H1 (cell line): ENCODE measurements around the gene SPOP. TPM values are rescaled to one million over a fixed set of nuclear protein-coding genes. Genes with fewer than 3 reads are reported as not detected.

Source experiments
- CTCF ChIA-PET: fragments of 300-600 bp; sonication (Branson Sonifier 250); formaldehyde crosslinking; loops from one replicate; lab custom pipeline; 2021; ENCODE audit not compliant: partially characterized antibody; lab: Charles Lee
- POLR2A ChIA-PET: fragments of 300-600 bp; sonication (Branson Sonifier 250); formaldehyde crosslinking; loops from one replicate; lab custom pipeline; 2021; ENCODE audit warnings: inconsistent platforms; ENCODE audit not compliant: partially characterized antibody; lab: Charles Lee
- DNase-seq, 2 experiments: peaks; one replicate each; pipeline versions ENCODE4 v3.0.0 to v3.0.0-alpha.2; 2010 to 2022; ENCODE audit warnings: low spot score in 2 of 2, low read depth in 1 of 2, mixed read lengths in 1 of 2
- FAIRE-seq: peaks from 2 replicates; lab custom pipeline; 2011; peaks lifted over from hg19 to GRCh38; lab: Jason Lieb, UNC
- H2AFZ ChIP-seq: 2 replicates; pipeline ENCODE4 v1.8.1; 2012; ENCODE audit warnings: low read length, inconsistent platforms
- H2AK5ac ChIP-seq: 2 replicates; pipeline ENCODE4 v1.6.1; 2013; ENCODE audit warnings: low read depth, low read length
- H2BK120ac ChIP-seq: replicated peaks from 2 replicates; pipeline ENCODE3; 2013; ENCODE audit warnings: low read depth, low read length, inconsistent platforms
- H2BK12ac ChIP-seq: 2 replicates; pipeline ENCODE4 v1.6.1; 2013; ENCODE audit warnings: low read depth, low read length
- H2BK15ac ChIP-seq: 2 replicates; pipeline ENCODE4 v1.6.1; 2013; ENCODE audit warnings: low read length
- H2BK20ac ChIP-seq: 2 replicates; pipeline ENCODE4 v1.6.1; 2013; ENCODE audit warnings: low read length
- H2BK5ac ChIP-seq: 2 replicates; pipeline ENCODE4 v1.6.1; 2013; ENCODE audit warnings: low read depth, low read length
- H3K14ac ChIP-seq: 2 replicates; pipeline ENCODE4 v1.6.1; 2013; ENCODE audit warnings: inconsistent platforms; ENCODE audit not compliant: insufficient read length
- H3K18ac ChIP-seq: 2 replicates; pipeline ENCODE4 v1.6.1; 2013; ENCODE audit warnings: low read length; ENCODE audit errors: extremely low read depth
- H3K23ac ChIP-seq: 2 replicates; pipeline ENCODE4 v1.6.1; 2013; ENCODE audit warnings: inconsistent platforms; ENCODE audit not compliant: insufficient read length
- H3K23me2 ChIP-seq: 2 replicates; pipeline ENCODE4 v1.6.1; 2013; ENCODE audit warnings: low read depth, low read length
- H3K27ac ChIP-seq: 2 replicates; pipeline ENCODE4 v1.6.1; 2011; ENCODE audit warnings: low read depth, low read length, inconsistent platforms
- H3K27me3 ChIP-seq, 4 experiments: replicated peaks in 1 of 4; 1 replicate in 1 of 4; 2 replicates in 3 of 4; pipeline versions ENCODE4 v1.6.1 to v1.8.1; 2011 to 2013; ENCODE audit warnings: low read length in 3 of 4, mild to moderate bottlenecking in 3 of 4, inconsistent platforms in 2 of 4, mixed read lengths in 2 of 4, moderate library complexity in 1 of 4; ENCODE audit not compliant: control insufficient read depth in 3 of 4, insufficient read depth in 3 of 4; ENCODE audit errors: extremely low read depth in 1 of 4
- H3K36me3 ChIP-seq, 4 experiments: 2 replicates each; pipeline versions ENCODE4 v1.6.1 to v1.8.1; 2011 to 2013; ENCODE audit warnings: mild to moderate bottlenecking in 4 of 4, low read length in 3 of 4, moderate library complexity in 2 of 4, control low read depth in 1 of 4, inconsistent platforms in 1 of 4; ENCODE audit not compliant: insufficient read depth in 4 of 4, control insufficient read depth in 2 of 4
- H3K4ac ChIP-seq: replicated peaks from 2 replicates; pipeline ENCODE3; 2013; ENCODE audit warnings: low read length, low read depth, mixed read lengths, inconsistent platforms; ENCODE audit not compliant: insufficient read length
- H3K4me1 ChIP-seq, 4 experiments: replicated peaks in 1 of 4; 1 replicate in 1 of 4; 2 replicates in 3 of 4; pipeline versions ENCODE4 v1.6.1 to v1.8.1; 2011 to 2013; ENCODE audit warnings: low read length in 3 of 4, inconsistent platforms in 2 of 4, mixed read lengths in 1 of 4; ENCODE audit not compliant: insufficient read depth in 4 of 4, control insufficient read depth in 3 of 4
- H3K4me2 ChIP-seq, 2 experiments: 2 replicates each; pipeline versions ENCODE4 v1.6.1 to v1.8.1; 2011 to 2013; ENCODE audit warnings: low read depth in 2 of 2, low read length in 2 of 2, control low read depth in 1 of 2, inconsistent platforms in 1 of 2, mild to moderate bottlenecking in 1 of 2; ENCODE audit not compliant: insufficient read depth in 1 of 2
- H3K4me3 ChIP-seq, 4 experiments: fragments of 200-600, 300-600 bp in 1 of 4; sonication (generic), shearing (Covaris generic), sonication (Bioruptor Twin) in 1 of 4; 2 replicates each; pipeline versions ENCODE4 v1.5.1 to v1.8.1; 2011 to 2016; ENCODE audit warnings: low read length in 4 of 4, low read depth in 3 of 4, control low read depth in 2 of 4, inconsistent platforms in 2 of 4, mild to moderate bottlenecking in 2 of 4, mixed read lengths in 1 of 4, moderate library complexity in 1 of 4; ENCODE audit not compliant: insufficient read depth in 2 of 4; ENCODE audit errors: extremely low read depth in 1 of 4
- H3K56ac ChIP-seq: replicated peaks from 2 replicates; pipeline ENCODE3; 2013; ENCODE audit warnings: low read depth, mild to moderate bottlenecking, mixed read lengths, low read length, inconsistent platforms; ENCODE audit not compliant: insufficient read length
- H3K79me1 ChIP-seq: 2 replicates; pipeline ENCODE4 v1.6.1; 2013; ENCODE audit warnings: low read depth, low read length, control low read depth
- H3K79me2 ChIP-seq, 2 experiments: 2 replicates each; pipeline versions ENCODE4 v1.6.1 to v1.8.1; 2012 to 2013; ENCODE audit warnings: low read length in 2 of 2, mild to moderate bottlenecking in 2 of 2, inconsistent platforms in 1 of 2; ENCODE audit not compliant: insufficient read depth in 2 of 2, control insufficient read depth in 1 of 2
- H3K9ac ChIP-seq, 4 experiments: replicated peaks in 1 of 4; 1 replicate in 1 of 4; 2 replicates in 3 of 4; pipeline versions ENCODE4 v1.6.1 to v1.8.1; 2011 to 2013; ENCODE audit warnings: low read depth in 3 of 4, low read length in 3 of 4, control low read depth in 2 of 4, mild to moderate bottlenecking in 2 of 4, moderate library complexity in 2 of 4, inconsistent platforms in 1 of 4; ENCODE audit errors: extremely low read depth in 1 of 4
- H3K9me3 ChIP-seq, 2 experiments: 2 replicates each; pipeline versions ENCODE4 v1.6.1 to v1.8.1; 2012 to 2013; ENCODE audit warnings: mild to moderate bottlenecking in 2 of 2, moderate library complexity in 2 of 2, control low read depth in 1 of 2, inconsistent platforms in 1 of 2, low read depth in 1 of 2, low read length in 1 of 2, mixed read lengths in 1 of 2; ENCODE audit not compliant: insufficient read depth in 2 of 2
- H4K20me1 ChIP-seq, 2 experiments: replicated peaks in 1 of 2; 2 replicates each; pipeline versions ENCODE3 to v1.8.1; 2011 to 2013; ENCODE audit warnings: inconsistent platforms in 2 of 2, low read length in 2 of 2, mild to moderate bottlenecking in 1 of 2; ENCODE audit not compliant: insufficient read depth in 2 of 2, control insufficient read depth in 1 of 2
- H4K5ac ChIP-seq: 2 replicates; pipeline ENCODE4 v1.6.1; 2013; ENCODE audit warnings: low read length, low read depth, mixed read lengths, inconsistent platforms; ENCODE audit not compliant: insufficient read length
- H4K8ac ChIP-seq: 2 replicates; pipeline ENCODE4 v1.8.0; 2013; ENCODE audit warnings: mild to moderate bottlenecking, moderate library complexity, low read length, inconsistent platforms; ENCODE audit not compliant: insufficient read depth; ENCODE audit errors: extremely low read depth
- H4K91ac ChIP-seq: replicated peaks from 2 replicates; pipeline ENCODE3; 2013; ENCODE audit warnings: low read length, mixed read lengths, inconsistent platforms; ENCODE audit not compliant: insufficient read length
- EZH2 ChIP-seq: fragments of 200-600 bp; sonication (generic); IDR thresholded peaks from 2 replicates; pipeline ENCODE4 v1.7.1; 2012; ENCODE audit warnings: low read depth, mild to moderate bottlenecking, moderate library complexity, low read length, inconsistent platforms; ENCODE audit not compliant: severe bottlenecking
- HDAC2 ChIP-seq, 2 experiments: fragments of 300-600 bp in 1 of 2; sonication (generic) in 1 of 2; IDR thresholded peaks; 2 replicates each; pipeline ENCODE4 v1.6.1; 2011 to 2012; ENCODE audit warnings: low read depth in 2 of 2, low read length in 2 of 2, mild to moderate bottlenecking in 2 of 2, moderate library complexity in 2 of 2, borderline replicate concordance in 1 of 2, inconsistent platforms in 1 of 2
- PHF8 ChIP-seq: fragments of 200-600 bp; sonication (generic); conservative IDR thresholded peaks from 2 replicates; pipeline ENCODE4 v1.7.1; 2012; ENCODE audit warnings: low read depth, mild to moderate bottlenecking, inconsistent platforms, low read length, moderate library complexity
- POU5F1 ChIP-seq: IDR thresholded peaks from 2 replicates; pipeline ENCODE4 v1.6.1; 2011; ENCODE audit warnings: low read depth, mild to moderate bottlenecking, low read length, moderate library complexity
- RFX5 ChIP-seq: IDR thresholded peaks from 2 replicates; pipeline ENCODE4 v1.6.1; 2011; ENCODE audit warnings: low read depth, low read length, improper control_type of control experiment, borderline replicate concordance
- TCF12 ChIP-seq: IDR thresholded peaks from 2 replicates; pipeline ENCODE4 v1.6.1; 2011; ENCODE audit warnings: low read depth, mild to moderate bottlenecking, low read length
- WGBS, 2 experiments: shearing (Covaris generic) in 1 of 2; methylation state at CpG; one replicate each; pipeline versions ENCODE4 v1.1.6 to v1.1.7; 2013 to 2015; ENCODE audit warnings: low lambda C conversion rate in 2 of 2, mixed read lengths in 2 of 2, inconsistent platforms in 1 of 2, low coverage in 1 of 2, missing lambda C conversion rate in 1 of 2; ENCODE audit not compliant: insufficient replicate concordance in 2 of 2, insufficient coverage in 1 of 2, insufficient read length in 1 of 2; ENCODE audit errors: extremely low coverage in 1 of 2, missing lambda C conversion rate in 1 of 2; 5-methylcytosine and 5-hydroxymethylcytosine counted together
- polyA plus RNA-seq, 7 experiments: library from polyadenylated mRNA; depleted of rRNA in 3 of 7; stranded (reverse) in 5 of 7; unstranded in 2 of 7; fragments of >200 nt in 5 of 7; fragments of 200-250 nt in 2 of 7; gene quantifications; 1 replicate in 5 of 7; 2 replicates in 1 of 7; 4 replicates in 1 of 7; pipeline versions ENCODE4 v1.2.1 to v1.2.3, GENCODE V29; 2011 to 2013; ENCODE audit warnings: missing spikeins in 2 of 7, mixed read lengths in 2 of 7
- total RNA-seq: library from RNA; stranded (reverse); fragmentation: NEBNext Ultra II Directional; extraction: Animal tissue kit (Norgen Biotek cat#: 25700); gene quantifications from 2 replicates; pipeline ENCODE4 v1.2.1, GENCODE V29; 2021
- TF ChIP-seq, protein P1 (sequence below): IDR thresholded peaks from 2 replicates; pipeline ENCODE4 v1.6.1; 2012; ENCODE audit warnings: low read length, inconsistent platforms
- TF ChIP-seq, protein P2 (sequence below), 3 experiments: IDR thresholded peaks; 1 replicate in 2 of 3; 2 replicates in 1 of 3; pipeline versions ENCODE4 v1.5.1 to v1.6.1; 2011; ENCODE audit warnings: low read length in 3 of 3, mild to moderate bottlenecking in 3 of 3, inconsistent platforms in 2 of 3, low read depth in 1 of 3, moderate library complexity in 1 of 3; ENCODE audit not compliant: insufficient read depth in 1 of 3; ENCODE audit errors: control extremely low read depth in 1 of 3

SPOP gene
- total and polyA plus RNA-seq, 2 of the 8 experiments (the other 6 are each of a cell fraction or from before 2014, with no cell fraction given) = 13.3 to 25.6 TPM

DNA sequence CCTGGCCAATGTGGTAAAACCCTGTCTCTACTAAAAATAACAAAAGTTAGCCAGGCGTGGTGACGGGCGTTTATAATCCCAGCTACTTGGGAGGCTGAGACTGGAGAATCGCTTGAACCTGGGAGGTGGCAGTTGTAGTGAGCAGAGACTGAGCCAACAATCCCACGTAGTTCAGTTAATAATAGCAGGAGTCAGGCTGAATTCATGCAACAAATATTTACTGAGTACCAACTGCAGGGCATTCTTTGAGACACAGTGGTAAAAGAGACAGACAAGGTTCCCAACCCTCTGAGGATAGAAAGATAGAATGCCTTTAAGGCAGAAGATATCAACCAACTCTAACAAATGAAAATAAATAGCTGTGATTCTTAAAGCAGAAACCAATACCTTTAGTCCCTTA is 39.1 kb downstream of the SPOP start:
- ChIA-PET POLR2A (no interaction called here), CTCF (interaction anchor here (0.6 to 1.9 kb wide), 2 partner anchors 82 to 791 kb away, joined by 3 to 6 read pairs; no protein-coding TSS in a partner anchor)
- Histone ChIP-seq H3K4ac (no peak overlapping the region), H3K27me3 (no peaks in the 10 kb centered on the region), H3K18ac (no peak overlapping the region), H2BK15ac (no peak overlapping the region), H4K91ac (no peak overlapping the region), H4K8ac (no peak overlapping the region), H2BK5ac (no peak overlapping the region), H3K9me3 (no peaks in the 10 kb centered on the region), H2BK20ac (no peak overlapping the region), H2AK5ac (no peak overlapping the region), H3K27ac (no peak overlapping the region), H3K14ac (no peak overlapping the region), H3K79me1 (no peaks in the 10 kb centered on the region), H4K20me1 (peaks cover 0 to 2% of the 10 kb centered on the region in 2 experiments), H3K23ac (no peak overlapping the region), H3K9ac (no peak overlapping the region), H3K56ac (no peak overlapping the region), H2BK12ac (no peak overlapping the region), H2AFZ (no peak overlapping the region), H4K5ac (no peak overlapping the region), H3K36me3 (peaks cover 0 to 4% (median 0%) of the 10 kb centered on the region in 4 experiments; a peak in 1 of 8 replicates), H2BK120ac (no peak overlapping the region), H3K79me2 (peaks cover 0 to 33% of the 10 kb centered on the region in 2 experiments; a peak in 2 of 4 replicates), H3K23me2 (0 out of 2 replicates have a peak, but pooled peaks cover 2% of the 10 kb centered on the region), H3K4me3 (no peak overlapping the region), H3K4me2 (no peak overlapping the region), H3K4me1 (peaks cover 0 to 8% (median 1%) of the 10 kb centered on the region in 4 experiments; a peak in 2 of 7 replicates)
- DNase-seq (no peak), FAIRE-seq (no peak)
- 94% methylated on average over 5 of the region's 5 CpGs; no CpG with 5 or more reads in 1 of the 2 experiments for WGBS, 2 experiments
- TF ChIP-seq, protein P1, sequence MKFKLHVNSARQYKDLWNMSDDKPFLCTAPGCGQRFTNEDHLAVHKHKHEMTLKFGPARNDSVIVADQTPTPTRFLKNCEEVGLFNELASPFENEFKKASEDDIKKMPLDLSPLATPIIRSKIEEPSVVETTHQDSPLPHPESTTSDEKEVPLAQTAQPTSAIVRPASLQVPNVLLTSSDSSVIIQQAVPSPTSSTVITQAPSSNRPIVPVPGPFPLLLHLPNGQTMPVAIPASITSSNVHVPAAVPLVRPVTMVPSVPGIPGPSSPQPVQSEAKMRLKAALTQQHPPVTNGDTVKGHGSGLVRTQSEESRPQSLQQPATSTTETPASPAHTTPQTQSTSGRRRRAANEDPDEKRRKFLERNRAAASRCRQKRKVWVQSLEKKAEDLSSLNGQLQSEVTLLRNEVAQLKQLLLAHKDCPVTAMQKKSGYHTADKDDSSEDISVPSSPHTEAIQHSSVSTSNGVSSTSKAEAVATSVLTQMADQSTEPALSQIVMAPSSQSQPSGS = no peak
- TF ChIP-seq, protein P2, sequence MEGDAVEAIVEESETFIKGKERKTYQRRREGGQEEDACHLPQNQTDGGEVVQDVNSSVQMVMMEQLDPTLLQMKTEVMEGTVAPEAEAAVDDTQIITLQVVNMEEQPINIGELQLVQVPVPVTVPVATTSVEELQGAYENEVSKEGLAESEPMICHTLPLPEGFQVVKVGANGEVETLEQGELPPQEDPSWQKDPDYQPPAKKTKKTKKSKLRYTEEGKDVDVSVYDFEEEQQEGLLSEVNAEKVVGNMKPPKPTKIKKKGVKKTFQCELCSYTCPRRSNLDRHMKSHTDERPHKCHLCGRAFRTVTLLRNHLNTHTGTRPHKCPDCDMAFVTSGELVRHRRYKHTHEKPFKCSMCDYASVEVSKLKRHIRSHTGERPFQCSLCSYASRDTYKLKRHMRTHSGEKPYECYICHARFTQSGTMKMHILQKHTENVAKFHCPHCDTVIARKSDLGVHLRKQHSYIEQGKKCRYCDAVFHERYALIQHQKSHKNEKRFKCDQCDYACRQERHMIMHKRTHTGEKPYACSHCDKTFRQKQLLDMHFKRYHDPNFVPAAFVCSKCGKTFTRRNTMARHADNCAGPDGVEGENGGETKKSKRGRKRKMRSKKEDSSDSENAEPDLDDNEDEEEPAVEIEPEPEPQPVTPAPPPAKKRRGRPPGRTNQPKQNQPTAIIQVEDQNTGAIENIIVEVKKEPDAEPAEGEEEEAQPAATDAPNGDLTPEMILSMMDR (IDR thresholded peaks at IDR 0.05; ENCODE audit: control extremely low read depth in 1 of 3, insufficient read depth in 1 of 3, low read depth in 1 of 3, low read length in 3 of 3) = no peak
- TF ChIP-seq HDAC2 (IDR thresholded peaks at IDR 0.05; ENCODE audit: borderline replicate concordance in 1 of 2, low read depth in 2 of 2, low read length in 2 of 2) (no peak), TCF12 (no peak), PHF8 (no peak), RFX5 (no peak), EZH2 (no peak), POU5F1 (no peak)
